GM18498 (cell line): ENCODE results near the gene KCMF1.

ENCODE experiments used
- ATAC-seq: cut with Tn5 transposase; IDR thresholded peaks from one replicate; pipeline ENCODE4 v1.9.1; 2021; ENCODE audit warnings: mild to moderate bottlenecking, moderate library complexity; ENCODE audit not compliant: unreplicated experiment

Gene KCMF1

DNA sequence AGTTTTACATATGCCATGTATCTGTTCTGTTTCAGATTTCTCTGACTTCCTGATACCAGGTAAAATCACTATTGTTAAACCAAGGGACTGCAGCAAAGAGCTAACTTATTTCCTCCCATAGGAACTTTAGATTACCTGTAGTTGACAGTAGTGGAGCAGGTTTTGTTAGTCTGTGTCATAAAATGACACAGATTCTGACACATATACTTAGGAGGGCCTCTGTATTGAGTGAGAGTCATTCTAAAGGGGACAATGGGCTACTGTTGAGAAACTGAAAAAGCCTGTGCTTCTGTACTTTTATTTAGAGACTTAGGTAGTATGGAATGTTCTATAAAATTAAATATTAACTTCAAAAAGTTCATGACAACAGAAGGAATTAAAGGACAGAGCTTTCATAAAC, 48.2 kb downstream of the KCMF1 start:
- ATAC-seq = no peak

- no peak for ATAC-seq
Measured at GRCh38 chr2:85022232-85022631, 51.3 kb downstream of the KCMF1 start.

- ATAC-seq = no peak
Measured at GRCh38 chr2:85024372-85025047, 53.5 kb downstream of the KCMF1 start.

GRCh38 chr2:85032621-85033020, 61.7 kb downstream of the KCMF1 start:
- no peak for ATAC-seq

DNA sequence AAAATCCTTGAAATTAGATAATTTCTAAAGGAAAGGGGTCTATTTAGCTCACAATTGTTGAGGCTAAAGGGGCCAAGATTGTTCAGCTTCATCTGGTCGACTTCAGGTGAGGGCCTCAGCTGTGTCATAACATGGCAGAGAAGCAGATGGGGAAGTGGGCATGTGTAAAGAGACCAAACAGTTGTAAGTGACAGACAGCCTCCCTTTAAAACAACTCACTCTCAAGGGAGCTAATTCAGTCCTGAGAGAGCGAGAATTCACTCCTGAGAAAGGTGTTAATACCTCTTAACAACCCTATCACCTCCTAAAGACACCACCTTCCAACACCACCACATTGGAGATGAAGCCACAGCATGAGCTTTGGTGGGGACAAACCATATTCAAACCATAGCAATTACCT, 62.4 kb downstream of the KCMF1 start:
- no peak for ATAC-seq

- no peak for ATAC-seq
Measured at GRCh38 chr2:85034158-85034557, 63.2 kb downstream of the KCMF1 start.

DNA sequence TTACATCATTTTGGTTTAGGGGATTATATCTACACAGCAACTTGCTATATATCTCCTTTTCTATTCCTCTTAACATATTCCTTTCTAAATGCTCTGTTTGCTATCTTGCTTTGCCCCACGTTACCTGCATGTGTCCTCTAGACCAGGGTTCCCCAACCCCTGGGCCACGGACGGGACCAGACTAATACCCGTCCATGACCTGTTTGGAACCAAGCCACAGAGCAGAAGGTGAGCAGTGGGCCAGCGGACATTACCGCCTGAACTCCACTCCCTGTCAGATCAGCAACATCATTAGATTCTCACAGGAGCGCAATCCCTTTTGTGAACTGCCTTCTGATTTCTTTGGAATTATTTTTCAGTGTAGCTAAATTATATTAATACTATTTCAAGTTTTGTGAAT, 66.7 kb downstream of the KCMF1 start:
- no peak for ATAC-seq

GRCh38 chr2:85042330-85042729, 71.4 kb downstream of the KCMF1 start:
- ATAC-seq = no peak

GRCh38 chr2:85048534-85048933, 77.6 kb downstream of the KCMF1 start:
- ATAC-seq = no peak

DNA sequence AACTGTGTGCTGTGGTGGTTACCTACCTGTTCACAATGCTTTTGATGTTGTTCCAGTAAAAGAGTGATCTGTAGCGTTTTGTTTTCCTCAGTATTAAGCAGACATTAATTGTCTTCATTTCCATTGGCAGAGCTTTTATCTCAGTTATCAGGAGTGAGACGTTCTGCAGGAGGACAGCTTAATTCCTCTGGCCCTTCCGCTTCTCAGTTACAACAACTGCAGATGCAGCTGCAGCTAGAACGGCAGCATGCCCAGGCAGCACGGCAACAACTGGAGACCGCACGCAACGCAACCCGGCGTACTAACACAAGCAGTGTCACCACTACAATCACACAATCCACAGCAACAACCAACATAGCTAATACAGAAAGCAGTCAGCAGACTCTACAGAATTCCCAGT, 78.3 kb downstream of the KCMF1 start:
- ATAC-seq = no peak

GRCh38 chr2:85053802-85054201, 82.8 kb downstream of the KCMF1 start:
- no peak for ATAC-seq

DNA sequence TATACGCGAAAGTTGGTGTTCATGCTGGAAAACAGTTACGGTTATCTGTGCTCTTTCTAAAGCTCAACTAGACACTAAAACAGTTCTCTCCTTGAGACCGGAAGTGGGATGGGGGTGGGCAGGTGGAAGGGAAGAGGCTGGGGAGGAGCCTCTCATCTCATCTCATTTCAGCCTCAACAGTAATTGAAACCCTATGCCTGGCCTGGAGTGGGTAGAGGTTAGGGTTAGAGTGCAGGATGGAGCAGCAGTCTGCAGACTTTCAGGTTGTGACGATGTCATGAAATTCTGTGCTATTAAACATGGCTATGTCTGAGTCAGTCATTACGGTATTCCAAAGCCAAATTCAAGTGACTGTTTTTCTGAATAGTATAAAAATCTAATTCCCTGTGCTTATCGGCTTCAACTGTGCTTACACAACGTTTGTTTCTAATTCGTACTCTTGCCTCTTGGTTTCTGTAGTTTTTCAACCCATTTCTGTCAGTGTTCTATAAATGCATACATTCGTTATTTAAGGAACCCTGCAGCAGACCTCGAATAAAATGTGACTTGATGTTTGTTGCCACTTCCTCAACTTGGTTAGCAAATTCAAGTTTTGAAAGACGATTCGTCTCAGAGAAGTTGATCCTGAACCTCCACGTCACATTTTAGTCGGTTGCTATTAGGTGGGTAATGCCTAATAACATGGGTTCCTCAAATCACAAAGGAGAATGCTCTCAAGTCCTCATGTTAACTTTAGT, 86.4 kb downstream of the KCMF1 start:
- ATAC-seq = no peak

DNA sequence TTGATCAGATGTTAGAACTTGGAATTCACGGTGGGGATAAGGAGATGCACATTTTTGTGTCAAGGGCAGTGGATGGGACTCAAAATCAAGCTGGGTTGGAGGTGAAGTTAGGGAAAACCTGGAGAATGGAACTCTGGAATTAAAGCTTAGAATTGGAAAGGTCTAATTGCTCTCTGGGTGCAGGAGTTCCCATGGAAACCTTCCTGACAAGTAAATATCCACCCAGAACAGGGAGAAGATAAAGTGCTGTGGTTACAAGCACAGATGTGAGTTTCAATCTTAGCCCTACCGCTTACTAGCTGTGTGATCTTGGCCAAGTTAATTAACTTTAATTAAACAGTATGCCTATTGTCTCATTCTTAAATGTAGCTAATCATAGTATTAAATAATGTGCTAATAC, 90.9 kb downstream of the KCMF1 start:
- ATAC-seq = no peak

GRCh38 chr2:85062565-85062964, 91.6 kb downstream of the KCMF1 start:
- ATAC-seq = no peak

- no peak for ATAC-seq
Measured at GRCh38 chr2:85063981-85064599, 93.1 kb downstream of the KCMF1 start.

- no peak for ATAC-seq
Measured at GRCh38 chr2:85064927-85065577, 94.1 kb downstream of the KCMF1 start.

- no peak for ATAC-seq
Measured at GRCh38 chr2:85066006-85066740, 95.2 kb downstream of the KCMF1 start.

GRCh38 chr2:85066874-85067351, 96.0 kb downstream of the KCMF1 start:
- ATAC-seq = no peak

DNA sequence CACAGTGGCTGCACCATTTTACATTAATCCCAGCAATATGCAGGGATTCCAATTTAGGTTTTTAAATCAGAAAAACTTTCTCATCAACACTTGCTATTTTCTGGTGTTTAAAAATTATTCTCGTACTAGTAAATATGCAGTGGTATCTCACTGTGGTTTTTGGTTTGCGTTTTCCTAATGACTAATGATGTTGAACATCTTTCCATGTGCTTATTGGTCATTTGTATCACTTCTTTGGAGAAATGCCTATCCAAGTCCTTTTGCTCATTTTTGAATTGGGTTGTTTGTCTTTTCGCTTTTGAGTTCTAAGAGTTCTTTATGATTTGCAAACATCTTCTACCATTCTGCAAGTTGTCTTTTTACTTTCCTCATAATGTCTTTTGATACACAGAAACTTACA, 100.1 kb downstream of the KCMF1 start:
- ATAC-seq = no peak

GRCh38 chr2:85073033-85073432, 102.1 kb downstream of the KCMF1 start:
- no peak for ATAC-seq
